ENCODE measurements around the gene D2HGDH.

DNA sequence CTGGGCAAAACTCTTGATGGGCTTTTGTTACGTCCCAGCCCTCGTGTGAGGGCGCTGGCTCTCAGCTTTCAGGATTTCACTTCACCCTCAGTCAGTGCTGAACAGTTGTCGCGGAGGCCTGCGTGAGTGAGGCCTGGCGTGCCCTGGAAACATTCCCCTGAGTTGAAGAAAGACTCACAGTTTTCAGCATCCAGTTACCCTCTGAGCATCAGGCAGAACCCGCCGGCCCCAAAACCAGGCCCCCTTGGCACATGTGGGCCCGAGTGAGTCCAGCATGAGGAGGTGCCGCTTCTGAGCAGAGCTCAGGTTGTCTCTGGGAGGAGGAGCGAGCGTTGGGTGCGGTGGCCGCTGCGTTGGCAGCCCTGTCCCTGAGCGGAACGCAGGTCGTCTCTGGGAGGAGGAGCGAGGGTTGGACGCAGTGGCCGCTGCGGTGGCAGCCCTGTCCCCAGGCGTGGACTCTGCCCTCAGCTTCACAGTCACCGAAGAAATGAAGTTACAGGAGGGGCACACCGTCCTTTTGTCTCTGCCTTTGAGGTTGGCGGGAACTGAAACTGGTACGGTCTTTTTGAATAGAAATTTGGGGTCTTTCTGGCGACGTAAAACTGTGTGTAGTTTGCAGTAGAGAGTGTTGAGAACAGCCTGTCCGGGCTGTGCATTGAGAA, 74.4 kb downstream of the D2HGDH start, which contains the start of gene NEU4:
- TF ChIP-seq POLR2A (IDR thresholded peaks at IDR 0.05; ENCODE audit: low read depth, low read length) = no peak
- TF ChIP-seq POLR2AphosphoS5 (IDR thresholded peaks at IDR 0.05; ENCODE audit: low read depth, low read length) = no peak
- TF ChIP-seq TAF1 (IDR thresholded peaks at IDR 0.05; ENCODE audit: low read depth, low read length) = no peak
- TF ChIP-seq PAX5 (IDR thresholded peaks at IDR 0.05; ENCODE audit: insufficient read depth, low read length, severe bottlenecking) = no peak
- TF ChIP-seq SPI1 (IDR thresholded peaks at IDR 0.05; ENCODE audit: low read depth, low read length) = no peak
- TF ChIP-seq POU2F2 (IDR thresholded peaks at IDR 0.05; ENCODE audit: low read depth, low read length) = no peak
